Measurements from ENCODE around the gene DBP.
"Not testable (repeated sequence)": the region's sequence is repeated elsewhere in the genome, so short reads cannot be mapped to it uniquely, and the experiment has no call there.

Gene DBP

GRCh38 chr19:48636859-48637448 lies at the start of gene DBP:
Gene DBP, minus strand, starts transcription at chr19:48637379. Its CDS starts 385 bp downstream, at chr19:48636994.
- peak; percentile 68 to 72 for DNase-seq

GRCh38 chr19:48686637-48687036 lies 49.5 kb upstream of the DBP start:
- DNase-seq: not testable (repeated sequence)

- no peak for DNase-seq
Measured at GRCh38 chr19:48686088-48686487, 48.9 kb upstream of the DBP start.

GRCh38 chr19:48685583-48685982 lies 48.4 kb upstream of the DBP start:
- no peak for DNase-seq

GRCh38 chr19:48683349-48683748 lies 46.2 kb upstream of the DBP start:
- no peak for DNase-seq

- peak in 1 of 2 experiments; percentile 21 for DNase-seq
Measured at GRCh38 chr19:48681127-48681470, 43.9 kb upstream of the DBP start.

- DNase-seq: no peak
Measured at GRCh38 chr19:48680436-48681126, 43.4 kb upstream of the DBP start.

- DNase-seq: not testable (repeated sequence)
Measured at GRCh38 chr19:48680006-48680405, 42.8 kb upstream of the DBP start.

GRCh38 chr19:48678201-48678600 lies 41.0 kb upstream of the DBP start:
- DNase-seq: no peak

- no peak for DNase-seq
Measured at GRCh38 chr19:48676887-48677286, 39.7 kb upstream of the DBP start.

GRCh38 chr19:48676487-48676886 lies 39.3 kb upstream of the DBP start:
- DNase-seq: no peak

GRCh38 chr19:48674921-48675824 lies 38.0 kb upstream of the DBP start:
- peak; percentile 84 to 92 for DNase-seq

GRCh38 chr19:48674216-48674809 lies 37.1 kb upstream of the DBP start:
- no peak for DNase-seq

- DNase-seq: no peak
Measured at GRCh38 chr19:48673436-48674100, 36.4 kb upstream of the DBP start.

- no peak for DNase-seq
Measured at GRCh38 chr19:48672994-48673393, 35.8 kb upstream of the DBP start, which contains the start of gene NTN5. Gene NTN5, minus strand, starts transcription at chr19:48673017. Its CDS starts 2,031 bp downstream, at chr19:48670986.

GRCh38 chr19:48671446-48671995 lies 34.3 kb upstream of the DBP start:
- no peak for DNase-seq

- no peak for DNase-seq
Measured at GRCh38 chr19:48670699-48671445, 33.7 kb upstream of the DBP start.

GRCh38 chr19:48669903-48670668 lies 32.9 kb upstream of the DBP start:
- no peak for DNase-seq

- DNase-seq: no peak
Measured at GRCh38 chr19:48668761-48669160, 31.6 kb upstream of the DBP start.

- DNase-seq: no peak
Measured at GRCh38 chr19:48668332-48668731, 31.2 kb upstream of the DBP start.

- DNase-seq: no peak
Measured at GRCh38 chr19:48665786-48666185, 28.6 kb upstream of the DBP start.
